GM21619 (cell line): ENCODE results near the gene TRPC3.

Experiments used
- ATAC-seq: cut with Tn5 transposase; IDR thresholded peaks from one replicate; pipeline ENCODE4 v1.9.1; 2021; ENCODE audit not compliant: unreplicated experiment

Gene TRPC3

GRCh38 chr4:121877041-121877773 is 74.7 kb downstream of the TRPC3 start:
- no peak for ATAC-seq

GRCh38 chr4:121876070-121876469 is 75.8 kb downstream of the TRPC3 start:
- no peak for ATAC-seq

GRCh38 chr4:121875652-121876051 is 76.2 kb downstream of the TRPC3 start:
- no peak for ATAC-seq

GRCh38 chr4:121873604-121874003 is 78.3 kb downstream of the TRPC3 start:
- ATAC-seq: no peak

- ATAC-seq: peak; percentile 99
Measured at GRCh38 chr4:121869841-121870822, 81.7 kb downstream of the TRPC3 start, which contains the start of gene BBS7. Gene BBS7 (minus strand): TSS chr4:121870474. CDS start chr4:121870313, 161 bp downstream.

- ATAC-seq: no peak
Measured at GRCh38 chr4:121863799-121864198, 88.1 kb downstream of the TRPC3 start.

GRCh38 chr4:121861426-121861825 is 90.4 kb downstream of the TRPC3 start:
- ATAC-seq: no peak

GRCh38 chr4:121860121-121860520 is 91.7 kb downstream of the TRPC3 start:
- ATAC-seq: no peak

GRCh38 chr4:121851354-121851753 is 100.5 kb downstream of the TRPC3 start:
- no peak for ATAC-seq

- ATAC-seq: no peak
Measured at GRCh38 chr4:121846662-121847061, 105.2 kb downstream of the TRPC3 start.

- no peak for ATAC-seq
Measured at GRCh38 chr4:121842862-121843261, 109.0 kb downstream of the TRPC3 start.

- no peak for ATAC-seq
Measured at GRCh38 chr4:121838136-121838535, 113.7 kb downstream of the TRPC3 start.

- ATAC-seq: no peak
Measured at GRCh38 chr4:121829511-121829910, 122.3 kb downstream of the TRPC3 start.
